IMR-90 (cell line): ENCODE results near the gene TAF4. TPM values are rescaled to one million over a fixed set of nuclear protein-coding genes. Genes with fewer than 3 reads are reported as not detected.

Source experiments
- ATAC-seq: fragments of 200-7000 bp; cut with Tn5 transposase; 2 replicates; pipeline ENCODE4 v1.9.1; 2020; ENCODE audit warnings: low read depth, mild to moderate bottlenecking, moderate library complexity
- BruUV-seq: library from RNA; stranded (reverse); fragments of 400-500 nt; replicated peaks from 2 replicates; lab custom pipeline; 2021; lab: Mats Ljungman, UMichigan
- CTCF ChIA-PET: fragments of 300-600 bp; formaldehyde crosslinking; extraction: SDS; loops from one replicate; lab custom pipeline; 2021; ENCODE audit warnings: antibody characterized with exemption; lab: Yijun Ruan, JAX
- POLR2A ChIA-PET: fragments of 300-600 bp; sonication (Branson Sonifier 250); formaldehyde crosslinking; loops from one replicate; lab custom pipeline; 2022; ENCODE audit warnings: antibody characterized with exemption; ENCODE audit not compliant: unreplicated experiment; lab: Charles Lee
- DNase-seq: peaks from one replicate; pipeline ENCODE4 v3.0.0; 2013
- H2AFZ ChIP-seq: replicated peaks from 2 replicates; pipeline ENCODE3; 2013; ENCODE audit warnings: low read length, mild to moderate bottlenecking; ENCODE audit not compliant: poor library complexity
- H2AK5ac ChIP-seq: 2 replicates; pipeline ENCODE4 v1.6.1; 2013; ENCODE audit warnings: low read depth, low read length, inconsistent platforms
- H2AK9ac ChIP-seq: replicated peaks from 2 replicates; pipeline ENCODE3; 2013; ENCODE audit warnings: mild to moderate bottlenecking, low read depth, low read length, moderate library complexity; ENCODE audit not compliant: poor library complexity
- H2BK120ac ChIP-seq: 2 replicates; pipeline ENCODE4 v1.6.1; 2013; ENCODE audit warnings: low read depth, low read length, inconsistent platforms
- H2BK15ac ChIP-seq: 3 replicates; pipeline ENCODE4 v1.6.1; 2013; ENCODE audit warnings: low read depth, low read length, inconsistent platforms
- H2BK20ac ChIP-seq: 2 replicates; pipeline ENCODE4 v1.6.1; 2013; ENCODE audit warnings: low read depth, mild to moderate bottlenecking, inconsistent platforms, low read length, moderate library complexity
- H2BK5ac ChIP-seq: 2 replicates; pipeline ENCODE4 v1.6.1; 2013; ENCODE audit warnings: mild to moderate bottlenecking, low read depth, low read length, inconsistent platforms; ENCODE audit not compliant: poor library complexity, severe bottlenecking
- H3K14ac ChIP-seq: replicated peaks from 2 replicates; pipeline ENCODE4 v1.6.1; 2013; ENCODE audit warnings: low read depth, low read length, inconsistent platforms
- H3K18ac ChIP-seq: 2 replicates; pipeline ENCODE4 v1.6.1; 2013; ENCODE audit warnings: low read depth, low read length, control low read depth
- H3K23ac ChIP-seq: 2 replicates; pipeline ENCODE4 v1.6.1; 2013; ENCODE audit warnings: low read depth, low read length, inconsistent platforms
- H3K27ac ChIP-seq: 2 replicates; pipeline ENCODE4 v1.5.1; 2013; ENCODE audit warnings: mild to moderate bottlenecking, control low read depth, low read length; ENCODE audit not compliant: insufficient read depth
- H3K27me3 ChIP-seq: 2 replicates; pipeline ENCODE4 v1.6.1; 2013; ENCODE audit warnings: low read length; ENCODE audit not compliant: control insufficient read depth, insufficient read depth
- H3K36me3 ChIP-seq: 2 replicates; pipeline ENCODE4 v1.6.1; 2013; ENCODE audit warnings: low read length, mixed read lengths; ENCODE audit not compliant: control insufficient read depth, insufficient read depth
- H3K4ac ChIP-seq: 2 replicates; pipeline ENCODE4 v1.6.1; 2013; ENCODE audit warnings: low read depth, low read length, inconsistent platforms
- H3K4me1 ChIP-seq: 2 replicates; pipeline ENCODE4 v1.6.1; 2013; ENCODE audit warnings: low read length, mixed read lengths; ENCODE audit not compliant: control insufficient read depth, insufficient read depth
- H3K4me2 ChIP-seq: 2 replicates; pipeline ENCODE4 v1.6.1; 2013; ENCODE audit warnings: low read depth, mild to moderate bottlenecking, control low read depth, low read length, moderate library complexity
- H3K4me3 ChIP-seq: 2 replicates; pipeline ENCODE4 v1.5.1; 2013; ENCODE audit warnings: low read depth, mild to moderate bottlenecking, control low read depth, low read length, moderate library complexity; ENCODE audit not compliant: insufficient read depth
- H3K56ac ChIP-seq: 2 replicates; pipeline ENCODE4 v1.6.1; 2013; ENCODE audit warnings: low read length, inconsistent platforms; ENCODE audit not compliant: insufficient read depth; ENCODE audit errors: extremely low read depth
- H3K79me1 ChIP-seq, 2 experiments: 2 replicates each; pipeline ENCODE4 v1.6.1; 2013; ENCODE audit warnings: low read length in 2 of 2, inconsistent platforms in 1 of 2, low read depth in 1 of 2
- H3K9ac ChIP-seq: 2 replicates; pipeline ENCODE4 v1.6.1; 2013; ENCODE audit warnings: low read depth, low read length, control low read depth
- H3K9me1 ChIP-seq: 2 replicates; pipeline ENCODE4 v1.6.1; 2013; ENCODE audit warnings: low read length, inconsistent platforms; ENCODE audit not compliant: insufficient read depth
- H3K9me3 ChIP-seq: 2 replicates; pipeline ENCODE4 v1.6.1; 2013; ENCODE audit warnings: low read length; ENCODE audit not compliant: control insufficient read depth, insufficient read depth
- H4K20me1 ChIP-seq: 2 replicates; pipeline ENCODE4 v1.6.1; 2013; ENCODE audit warnings: low read length, inconsistent platforms; ENCODE audit not compliant: insufficient read depth
- H4K5ac ChIP-seq: 2 replicates; pipeline ENCODE4 v1.6.1; 2013; ENCODE audit warnings: mild to moderate bottlenecking, low read depth, low read length, control low read depth
- H4K8ac ChIP-seq, 2 experiments: 2 replicates each; pipeline ENCODE4 v1.6.1; 2013; ENCODE audit warnings: low read depth in 2 of 2, low read length in 2 of 2, control low read depth in 1 of 2, inconsistent platforms in 1 of 2
- H4K91ac ChIP-seq: 2 replicates; pipeline ENCODE4 v1.6.1; 2013; ENCODE audit warnings: low read depth, low read length, inconsistent platforms; ENCODE audit not compliant: insufficient read depth
- BHLHE40 ChIP-seq: fragments of 150-350 bp; IDR thresholded peaks from 2 replicates; pipeline ENCODE4 v1.6.1; 2016; ENCODE audit warnings: mild to moderate bottlenecking, low read depth, low read length
- CHD1 ChIP-seq: IDR thresholded peaks from 2 replicates; pipeline ENCODE4 v1.6.1; 2012; ENCODE audit warnings: low read depth, low read length, improper control_type of control experiment
- FOS ChIP-seq: fragments of 150-350 bp; IDR thresholded peaks from 2 replicates; pipeline ENCODE4 v1.6.1; 2016; ENCODE audit warnings: low read depth, low read length
- MAFK ChIP-seq: IDR thresholded peaks from 2 replicates; pipeline ENCODE4 v1.6.1; 2012; ENCODE audit warnings: low read depth, low read length, improper control_type of control experiment
- NFE2L2 ChIP-seq: fragments of 150-350 bp; IDR thresholded peaks from 2 replicates; pipeline ENCODE4 v1.6.1; 2016; ENCODE audit warnings: low read depth, mild to moderate bottlenecking, low read length
- POLR2A ChIP-seq: IDR thresholded peaks from 2 replicates; pipeline ENCODE4 v1.6.1; 2012; ENCODE audit warnings: mild to moderate bottlenecking, low read depth, low read length
- RAD21 ChIP-seq: IDR thresholded peaks from 2 replicates; pipeline ENCODE4 v1.6.1; 2012; ENCODE audit warnings: low read length, improper control_type of control experiment
- RFX5 ChIP-seq: IDR thresholded peaks from 2 replicates; pipeline ENCODE4 v1.8.0; 2012; ENCODE audit warnings: low read depth, mild to moderate bottlenecking, low read length, moderate library complexity
- WGBS, 2 experiments: methylation state at CpG; one replicate each; pipeline versions ENCODE4 v1.1.5 to v1.1.7; 2013; ENCODE audit warnings: missing lambda C conversion rate in 2 of 2; ENCODE audit not compliant: insufficient read length in 1 of 2; ENCODE audit errors: extremely low coverage in 2 of 2; 5-methylcytosine and 5-hydroxymethylcytosine counted together
- dilution Hi-C: fragments of 300-500 bp; cut with HindIII; formaldehyde crosslinking; loops from one replicate; pipeline ENCODE4 v1.14.3; 2018; ENCODE audit warnings: low sequenced_read_pairs; ENCODE audit not compliant: unreplicated experiment
- in situ Hi-C: fragments of 300-500 bp; cut with MboI; formaldehyde crosslinking; loops from 3 replicates; pipeline ENCODE4 v1.14.3; 2019; ENCODE audit warnings: low sequenced_read_pairs, inconsistent platforms, mixed read lengths
- intact Hi-C: fragments of 100-400 bp; cut with micrococcal nuclease; formaldehyde crosslinking; loops from 2 replicates; pipeline ENCODE4 v1.10.0; 2022
- polyA plus RNA-seq, 3 experiments: library from polyadenylated mRNA; depleted of rRNA; stranded (reverse); fragments of >200 nt; gene quantifications; 2 replicates each; pipeline ENCODE4 v1.2.3, GENCODE V29; 2012; ENCODE audit warnings: low replicate concordance in 1 of 3
- total RNA-seq: library from RNA; depleted of rRNA; stranded (reverse); fragments of >200 nt; gene quantifications from 2 replicates; pipeline ENCODE4 v1.2.3, GENCODE V29; 2012
- TF ChIP-seq, protein P1 (sequence below): conservative IDR thresholded peaks from 2 replicates; pipeline ENCODE4 v1.5.1; 2012; ENCODE audit warnings: mild to moderate bottlenecking, low read depth, low read length, improper control_type of control experiment

TAF4 gene
- total and polyA plus RNA-seq, 2 of the 4 experiments (the other 2 are of a cell fraction), result 1.4 to 5.1 TPM

DNA sequence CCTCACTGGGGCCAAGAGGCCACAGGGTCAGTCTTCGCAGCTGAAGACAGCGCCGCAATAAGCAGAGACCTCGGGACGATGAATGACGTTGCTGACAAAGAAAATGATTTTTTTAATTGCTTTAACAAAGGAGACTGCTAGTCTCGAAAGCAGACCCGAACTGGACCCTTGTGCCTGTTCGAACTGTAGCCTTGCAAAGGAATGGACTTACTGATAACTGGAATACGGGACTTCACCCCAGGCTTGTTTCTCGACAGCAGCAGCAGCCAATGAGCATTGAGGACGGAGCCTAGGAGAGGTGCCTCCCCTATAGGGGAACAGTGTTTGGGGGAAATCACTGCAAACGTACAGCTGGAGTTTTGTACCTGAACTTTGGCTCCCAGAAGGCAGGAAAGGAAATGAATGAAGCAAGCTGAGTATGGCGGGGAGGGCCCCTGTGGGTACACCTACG, 1.3 kb upstream of the TAF4 start:
- no peak for ATAC-seq
- CTCF ChIA-PET, result no interaction called here

More for the DNA sequence above, 1.3 kb upstream of the TAF4 start:
- no peak for TF ChIP-seq POLR2A
- no peak for TF ChIP-seq CHD1
- no peak for TF ChIP-seq RFX5
- TF ChIP-seq FOS, result no peak
- TF ChIP-seq, protein P1, sequence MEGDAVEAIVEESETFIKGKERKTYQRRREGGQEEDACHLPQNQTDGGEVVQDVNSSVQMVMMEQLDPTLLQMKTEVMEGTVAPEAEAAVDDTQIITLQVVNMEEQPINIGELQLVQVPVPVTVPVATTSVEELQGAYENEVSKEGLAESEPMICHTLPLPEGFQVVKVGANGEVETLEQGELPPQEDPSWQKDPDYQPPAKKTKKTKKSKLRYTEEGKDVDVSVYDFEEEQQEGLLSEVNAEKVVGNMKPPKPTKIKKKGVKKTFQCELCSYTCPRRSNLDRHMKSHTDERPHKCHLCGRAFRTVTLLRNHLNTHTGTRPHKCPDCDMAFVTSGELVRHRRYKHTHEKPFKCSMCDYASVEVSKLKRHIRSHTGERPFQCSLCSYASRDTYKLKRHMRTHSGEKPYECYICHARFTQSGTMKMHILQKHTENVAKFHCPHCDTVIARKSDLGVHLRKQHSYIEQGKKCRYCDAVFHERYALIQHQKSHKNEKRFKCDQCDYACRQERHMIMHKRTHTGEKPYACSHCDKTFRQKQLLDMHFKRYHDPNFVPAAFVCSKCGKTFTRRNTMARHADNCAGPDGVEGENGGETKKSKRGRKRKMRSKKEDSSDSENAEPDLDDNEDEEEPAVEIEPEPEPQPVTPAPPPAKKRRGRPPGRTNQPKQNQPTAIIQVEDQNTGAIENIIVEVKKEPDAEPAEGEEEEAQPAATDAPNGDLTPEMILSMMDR, result no peak
- no peak for TF ChIP-seq NFE2L2
- TF ChIP-seq BHLHE40, result no peak
- TF ChIP-seq MAFK, result no peak
- TF ChIP-seq RAD21, result no peak
- no peak overlapping the region for H2BK120ac ChIP-seq
- no peak for DNase-seq
- intact Hi-C loops (no loop called here), dilution Hi-C loops (no loop called here), in situ Hi-C loops (no loop called here)
- H2AK9ac ChIP-seq, result peak overlapping the region; percentile 2
- peak overlapping the region; percentile 5; the same call in 1 of the 2 replicates for H3K56ac ChIP-seq
- peak overlapping the region; percentile 68 for H3K14ac ChIP-seq
- H2BK20ac ChIP-seq, result no peak overlapping the region
- H4K20me1 ChIP-seq, result peaks cover 19% of the 10 kb centered on the region
- H3K23ac ChIP-seq, result peak overlapping the region; percentile 58
- H2AK5ac ChIP-seq, result peak overlapping the region; percentile 23; the same call in 1 of the 2 replicates
- no peak overlapping the region for H2BK5ac ChIP-seq
- POLR2A ChIA-PET, result no interaction called here
- peak overlapping the region; percentile 67 for H3K4me3 ChIP-seq
- H3K27ac ChIP-seq, result peak overlapping the region; percentile 22
- WGBS, 2 experiments, result 15% methylated on average over 10 of the region's 15 CpGs; no CpG with 5 or more reads in 1 of the 2 experiments
- H3K9me1 ChIP-seq, result no peaks in the 10 kb centered on the region; the same call in none of the 2 replicates
- no peak overlapping the region for H2BK15ac ChIP-seq
- peak overlapping the region; percentile 68 for H2AFZ ChIP-seq
- H3K4me2 ChIP-seq, result peak overlapping the region; percentile 96
- 0 out of 2 replicates have a peak, but pooled peaks cover 1% of the 10 kb centered on the region for H3K36me3 ChIP-seq
- H4K8ac ChIP-seq, result peak overlapping the region; percentile 75 to 80; a peak in 3 of 4 replicates
- no peak overlapping the region for H4K5ac ChIP-seq
- H3K27me3 ChIP-seq, result no peaks in the 10 kb centered on the region
- H3K4me1 ChIP-seq, result peaks cover 16% of the 10 kb centered on the region
- H3K9me3 ChIP-seq, result no peaks in the 10 kb centered on the region
- no peak overlapping the region for H4K91ac ChIP-seq
- H3K18ac ChIP-seq, result no peak overlapping the region
- peak overlapping the region; percentile 89 for H3K9ac ChIP-seq
- TSS peak; percentile 66 for BruUV-seq
- H3K79me1 ChIP-seq, result peaks cover 8 to 33% of the 10 kb centered on the region in 2 experiments
- H3K4ac ChIP-seq, result peak overlapping the region; percentile 40
